HG02938 (cell line): Measurements from ENCODE around the gene TAOK1.
"Not testable (repeated sequence)": the region's sequence is repeated elsewhere in the genome, so short reads cannot be mapped to it uniquely, and the experiment has no call there.

ENCODE experiments used
- ATAC-seq: cut with Tn5 transposase; IDR thresholded peaks from one replicate; pipeline ENCODE4 v1.9.1; 2021; ENCODE audit warnings: mild to moderate bottlenecking, moderate library complexity; ENCODE audit not compliant: unreplicated experiment

TAOK1 gene

DNA sequence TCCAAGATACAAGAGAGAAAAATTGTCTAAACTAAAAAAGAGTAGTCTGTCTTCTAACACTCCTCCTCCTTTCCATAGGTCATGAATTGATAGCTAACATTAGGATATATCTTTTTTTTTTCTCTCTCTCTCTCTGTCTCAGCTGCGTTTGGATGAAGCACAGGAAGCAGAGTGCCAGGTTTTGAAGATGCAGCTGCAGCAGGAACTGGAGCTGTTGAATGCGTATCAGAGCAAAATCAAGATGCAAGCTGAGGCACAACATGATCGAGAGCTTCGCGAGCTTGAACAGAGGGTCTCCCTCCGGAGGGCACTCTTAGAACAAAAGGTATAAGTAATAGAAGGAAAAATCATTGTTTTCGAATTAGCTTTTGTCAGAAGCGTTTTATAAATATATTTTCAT lies 143.8 kb downstream of the TAOK1 start:
- no peak for ATAC-seq

DNA sequence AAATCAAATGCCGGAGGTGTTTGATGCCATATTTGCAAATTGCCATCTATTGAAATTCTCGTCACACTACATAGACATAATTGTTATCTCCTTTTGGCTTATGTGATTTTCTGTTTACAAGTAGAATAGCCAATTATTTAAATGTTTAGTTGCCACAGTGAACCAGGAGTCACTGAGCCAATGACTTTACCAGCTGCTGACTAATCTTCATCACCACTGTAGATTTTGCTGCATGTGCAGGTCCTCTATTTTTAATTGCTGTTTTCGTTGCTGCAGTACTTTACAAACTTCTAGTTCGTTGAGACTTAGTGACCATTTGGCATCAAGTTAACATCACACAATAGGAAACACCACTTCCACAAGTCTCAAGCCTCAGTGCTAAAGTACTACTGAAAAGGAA lies 153.9 kb downstream of the TAOK1 start:
- no peak for ATAC-seq

DNA sequence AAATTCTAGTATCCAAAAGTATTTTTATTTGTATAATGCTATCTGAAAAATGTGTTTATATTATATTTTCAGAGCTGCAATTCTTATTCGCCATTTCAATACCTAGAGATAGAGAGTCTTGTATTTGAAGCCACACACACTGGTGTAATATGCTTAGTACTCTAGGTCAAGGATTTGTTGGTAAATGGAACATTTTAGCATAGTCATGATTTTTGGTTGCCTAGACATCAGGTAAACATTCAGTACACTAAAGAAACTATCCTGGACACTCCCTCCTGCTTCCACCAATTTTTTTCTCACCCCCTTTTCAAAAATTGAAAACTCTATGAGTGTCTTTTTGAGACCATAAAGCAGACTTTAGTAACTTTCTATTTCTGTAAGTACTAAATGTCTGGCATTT lies 155.9 kb downstream of the TAOK1 start:
- no peak for ATAC-seq

DNA sequence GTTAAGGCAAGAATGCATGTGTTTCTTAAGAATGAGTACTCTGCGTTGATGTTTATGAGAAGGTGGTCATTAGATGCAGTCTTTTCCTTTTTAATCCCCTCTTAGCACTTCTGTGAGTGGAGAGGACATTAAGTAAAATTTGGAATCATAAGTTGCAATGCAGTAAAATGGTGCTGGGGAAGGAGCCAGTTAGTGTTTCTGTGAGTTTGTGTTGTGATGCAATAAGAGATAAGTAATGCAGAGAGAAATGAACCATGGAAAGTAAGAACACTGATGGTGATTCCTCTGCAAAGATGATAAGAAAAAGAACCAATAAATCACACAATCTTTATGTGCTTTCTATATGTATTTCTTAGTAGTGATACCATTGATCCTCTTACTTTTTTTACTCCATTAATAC lies 156.7 kb downstream of the TAOK1 start:
- ATAC-seq = no peak

DNA sequence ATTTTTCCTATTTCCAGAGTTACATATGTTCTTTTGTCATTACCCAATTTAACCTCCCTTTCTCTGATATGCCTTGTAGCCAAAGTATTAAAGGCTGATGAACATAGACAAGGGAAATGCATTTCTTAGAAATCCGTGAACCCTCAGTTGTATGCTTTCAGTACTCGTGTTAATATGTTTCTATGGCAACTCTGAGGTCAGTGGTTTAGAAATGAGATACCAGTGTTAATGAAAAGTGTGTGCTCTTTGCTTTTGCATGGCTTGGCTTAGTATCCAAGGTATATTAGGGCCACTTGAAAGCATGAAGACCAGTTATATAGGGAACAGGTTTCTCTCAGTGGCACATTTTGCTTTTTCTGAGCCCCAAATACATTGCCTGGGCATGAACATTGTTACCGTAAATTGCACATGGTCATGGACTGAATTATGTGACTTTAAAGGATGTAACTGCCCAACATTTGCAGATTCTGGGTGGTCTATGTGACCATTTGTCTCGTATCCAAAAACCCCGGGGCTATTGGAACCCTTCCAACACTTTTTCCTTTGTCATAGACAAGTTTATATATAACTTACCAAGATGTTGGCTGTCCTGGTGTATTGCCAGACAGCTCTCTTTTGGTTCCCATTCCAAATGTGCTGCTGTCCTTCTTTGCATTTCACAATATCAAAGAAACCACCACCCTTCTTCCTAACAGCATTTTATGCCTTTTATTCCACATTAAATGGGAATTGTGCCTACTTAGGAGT lies 159.2 kb downstream of the TAOK1 start:
- no peak for ATAC-seq

DNA sequence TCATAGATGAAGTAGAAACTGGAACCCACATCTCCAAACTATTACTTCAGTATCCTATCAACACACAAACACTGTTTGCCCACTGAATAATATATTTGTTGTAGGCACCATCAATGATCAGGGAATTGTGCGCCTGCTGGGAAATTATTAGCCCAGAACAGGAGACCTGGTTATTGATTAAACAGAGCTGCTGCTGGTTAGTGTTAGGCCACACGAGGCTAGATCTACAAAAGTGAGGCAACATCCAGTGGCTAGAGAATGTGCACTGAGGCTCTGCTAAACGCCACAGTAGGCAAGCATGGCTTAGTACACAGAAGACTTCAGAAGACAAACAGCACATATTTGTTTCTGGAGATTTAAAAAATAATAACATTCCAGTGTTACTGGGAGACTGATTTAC lies 165.7 kb downstream of the TAOK1 start:
- no peak for ATAC-seq

DNA sequence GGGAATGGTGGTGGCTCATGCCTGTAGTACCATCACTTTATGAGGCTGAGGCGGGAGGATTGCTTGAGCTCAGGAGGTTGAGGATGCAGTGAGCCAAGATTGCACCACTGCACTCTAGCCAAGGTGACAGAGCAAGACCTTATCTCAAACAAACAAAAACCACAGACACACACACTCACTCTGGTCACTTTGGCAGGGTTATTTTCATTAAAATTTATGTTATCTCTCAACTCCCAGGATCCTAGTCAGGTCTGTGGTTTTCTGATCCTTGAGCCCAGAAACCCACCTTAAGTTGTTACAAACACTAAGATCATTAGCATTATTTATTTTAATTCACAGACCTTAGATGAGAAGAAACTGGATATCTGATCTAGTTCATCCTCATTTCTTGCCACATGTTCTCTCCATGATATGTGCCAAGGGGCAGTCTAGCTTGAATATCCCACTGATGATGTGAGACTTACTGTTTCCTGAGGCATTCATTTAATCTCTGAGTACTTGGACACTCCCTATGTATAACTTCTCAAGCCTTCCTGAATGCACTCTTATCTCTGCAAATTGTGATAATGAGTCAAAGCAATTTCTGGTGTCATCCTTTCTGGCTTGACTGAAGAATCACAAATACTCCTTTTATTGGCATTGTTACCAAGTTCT lies 167.0 kb downstream of the TAOK1 start:
- ATAC-seq = no peak

DNA sequence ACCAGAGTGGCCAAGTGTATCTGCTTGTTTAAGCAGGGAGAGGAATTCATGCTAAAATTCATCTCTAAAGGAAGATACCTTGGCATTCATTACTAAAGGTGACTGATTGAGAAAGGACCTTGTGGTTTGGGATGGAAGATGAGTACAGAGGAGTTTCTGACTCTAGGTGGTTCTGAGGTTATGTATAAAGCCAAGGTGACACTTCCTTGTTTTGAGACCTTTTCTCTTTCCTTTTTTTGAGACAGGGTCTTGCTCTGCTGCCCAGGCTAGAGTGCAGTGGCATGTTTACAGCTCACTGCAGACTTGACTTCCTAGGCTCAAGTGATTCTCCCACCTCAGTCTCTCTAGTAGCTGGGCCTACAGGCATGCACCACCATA lies 167.6 kb downstream of the TAOK1 start:
- ATAC-seq = no peak

DNA sequence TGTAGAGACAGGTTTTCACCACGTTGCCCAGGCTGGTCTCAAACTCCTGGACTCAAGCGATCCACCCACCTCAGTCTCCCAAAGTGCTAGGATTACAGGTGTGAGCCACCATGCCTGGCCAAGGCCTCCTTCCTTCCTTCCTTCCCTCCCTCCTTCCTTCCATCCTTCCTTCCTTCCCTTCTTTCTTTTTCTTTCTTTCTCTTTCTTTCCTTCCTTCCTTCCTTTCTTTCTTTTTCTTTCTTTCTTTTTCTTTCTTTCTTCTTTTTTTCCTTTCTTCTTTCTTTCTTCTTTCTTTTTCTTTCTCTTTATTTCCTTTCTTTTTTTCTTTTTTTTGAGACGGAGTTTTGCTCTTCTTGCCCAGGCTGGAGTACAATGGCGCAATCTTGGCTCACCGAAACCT lies 168.0 kb downstream of the TAOK1 start:
- ATAC-seq = not testable (repeated sequence)

DNA sequence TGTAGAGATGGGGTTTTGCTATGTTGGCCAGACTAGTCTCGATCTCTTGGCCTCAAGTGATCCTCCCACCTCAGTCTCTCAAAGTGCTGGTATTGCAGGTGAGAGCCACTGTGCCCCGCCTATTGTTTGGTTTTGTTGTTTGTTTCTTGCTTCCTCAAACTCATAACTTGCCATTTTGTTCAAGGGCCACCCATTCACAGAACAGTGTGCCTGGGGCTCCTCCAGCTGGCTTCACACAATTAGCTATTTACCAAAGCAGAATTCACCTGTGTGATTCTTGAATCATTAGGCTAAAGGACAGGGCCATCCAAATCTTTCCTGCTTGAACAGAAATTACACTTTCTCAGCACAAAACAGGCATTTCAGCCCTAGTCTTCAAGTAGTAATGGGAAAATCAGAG lies 169.5 kb downstream of the TAOK1 start:
- no peak for ATAC-seq

DNA sequence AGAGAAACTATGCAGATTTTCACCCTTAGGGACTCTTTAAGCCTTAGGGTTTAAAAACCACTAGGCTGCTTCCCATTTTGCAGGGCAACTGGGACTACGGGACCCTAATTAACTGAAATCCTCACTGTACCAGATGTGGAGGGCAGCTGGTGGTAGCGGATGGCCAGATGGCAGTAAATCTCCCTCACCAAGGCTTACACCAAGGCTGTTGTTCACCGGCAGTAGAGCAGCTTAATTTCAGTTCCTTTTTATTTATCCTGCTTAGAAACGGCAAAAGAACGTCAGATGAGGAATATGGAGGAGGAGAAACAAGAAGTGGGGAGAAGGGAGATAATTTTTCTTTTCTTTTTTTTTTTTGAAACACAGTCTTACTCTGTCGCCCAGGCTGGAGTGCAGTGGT lies 170.2 kb downstream of the TAOK1 start:
- ATAC-seq = no peak

DNA sequence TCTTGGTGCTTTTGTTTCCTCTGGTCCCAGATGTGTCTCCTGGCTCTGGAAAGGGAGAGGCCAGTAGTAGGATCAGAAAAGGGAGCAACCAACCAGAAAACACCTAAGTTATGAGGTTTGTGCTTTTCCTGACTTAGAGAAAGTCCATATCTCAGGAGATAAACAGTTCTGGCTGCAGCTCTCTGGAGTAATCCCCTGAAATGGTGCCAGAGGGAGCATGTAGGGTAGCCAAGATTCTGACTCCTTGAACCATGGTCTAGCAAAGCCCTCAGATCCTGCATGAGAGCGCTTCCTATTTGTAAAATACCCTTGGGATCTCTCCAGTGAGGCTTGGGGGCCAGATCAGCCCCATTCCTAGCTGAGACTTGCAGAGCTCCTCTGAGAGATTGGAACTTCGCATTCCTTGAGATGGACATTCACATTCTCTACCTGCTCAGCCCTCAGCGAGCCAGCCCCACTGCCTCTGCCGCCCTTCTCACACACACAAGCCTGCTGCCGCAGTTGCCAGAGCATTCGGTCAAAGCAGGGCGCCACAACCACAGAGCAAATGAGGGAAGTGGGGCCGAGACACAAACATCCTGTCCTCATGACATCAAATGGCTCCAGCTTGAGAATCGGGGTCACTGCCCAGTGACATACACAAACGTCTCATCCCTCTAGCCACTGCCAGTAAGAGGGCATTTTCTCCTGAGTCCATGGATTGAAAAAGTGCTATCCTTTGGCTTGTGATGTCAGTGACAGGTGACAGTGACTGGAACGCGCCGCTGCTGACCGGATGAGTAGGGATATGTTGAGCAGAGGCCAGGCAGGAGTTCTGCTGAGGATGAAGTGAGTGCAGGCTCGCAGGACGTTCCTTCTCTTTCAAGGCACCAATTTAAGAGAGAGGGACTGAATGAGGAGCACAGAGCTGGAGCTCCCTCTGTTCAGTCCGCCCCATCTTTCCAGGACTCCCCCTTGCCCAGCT lies 171.7 kb downstream of the TAOK1 start:
- no peak for ATAC-seq

DNA sequence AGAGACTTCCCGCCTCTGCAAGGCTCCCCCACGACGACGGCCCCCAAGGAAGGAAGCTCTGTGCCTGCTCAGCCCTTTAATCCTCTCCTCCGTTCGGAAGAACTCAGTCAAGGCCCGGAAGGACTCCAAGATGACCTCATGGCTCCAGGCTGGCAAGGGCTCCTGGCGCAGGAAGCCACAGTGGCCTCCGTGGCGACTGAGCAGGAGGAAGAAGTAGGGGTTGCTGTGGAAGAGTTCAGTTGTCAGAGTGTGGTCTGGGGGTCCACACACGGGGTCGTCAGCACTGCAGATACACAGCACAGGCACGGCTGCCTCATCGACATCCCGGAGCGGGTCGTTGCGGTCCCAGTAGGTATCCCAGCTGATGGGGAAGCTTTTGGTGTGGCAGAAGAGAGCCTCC lies 172.5 kb downstream of the TAOK1 start:
- ATAC-seq = no peak

DNA sequence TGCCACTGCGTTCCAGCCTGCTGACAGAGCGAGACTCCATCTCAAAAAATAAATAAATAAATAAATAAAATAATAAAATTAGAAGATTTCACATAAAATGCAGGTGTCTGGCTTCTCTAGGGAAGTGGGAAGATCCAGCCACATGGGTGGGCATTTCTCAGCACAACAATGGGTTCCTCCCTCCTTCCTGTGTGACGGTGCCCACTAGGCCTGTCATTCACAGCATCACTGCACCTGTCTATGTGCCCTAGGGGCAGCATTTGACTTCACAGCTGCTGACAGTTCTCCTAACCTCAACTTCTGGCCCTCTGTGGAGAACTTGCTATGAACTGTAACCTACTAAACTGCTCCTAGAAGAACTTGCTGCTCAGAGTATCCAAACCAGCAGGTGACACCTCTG lies 173.7 kb downstream of the TAOK1 start:
- no peak for ATAC-seq

DNA sequence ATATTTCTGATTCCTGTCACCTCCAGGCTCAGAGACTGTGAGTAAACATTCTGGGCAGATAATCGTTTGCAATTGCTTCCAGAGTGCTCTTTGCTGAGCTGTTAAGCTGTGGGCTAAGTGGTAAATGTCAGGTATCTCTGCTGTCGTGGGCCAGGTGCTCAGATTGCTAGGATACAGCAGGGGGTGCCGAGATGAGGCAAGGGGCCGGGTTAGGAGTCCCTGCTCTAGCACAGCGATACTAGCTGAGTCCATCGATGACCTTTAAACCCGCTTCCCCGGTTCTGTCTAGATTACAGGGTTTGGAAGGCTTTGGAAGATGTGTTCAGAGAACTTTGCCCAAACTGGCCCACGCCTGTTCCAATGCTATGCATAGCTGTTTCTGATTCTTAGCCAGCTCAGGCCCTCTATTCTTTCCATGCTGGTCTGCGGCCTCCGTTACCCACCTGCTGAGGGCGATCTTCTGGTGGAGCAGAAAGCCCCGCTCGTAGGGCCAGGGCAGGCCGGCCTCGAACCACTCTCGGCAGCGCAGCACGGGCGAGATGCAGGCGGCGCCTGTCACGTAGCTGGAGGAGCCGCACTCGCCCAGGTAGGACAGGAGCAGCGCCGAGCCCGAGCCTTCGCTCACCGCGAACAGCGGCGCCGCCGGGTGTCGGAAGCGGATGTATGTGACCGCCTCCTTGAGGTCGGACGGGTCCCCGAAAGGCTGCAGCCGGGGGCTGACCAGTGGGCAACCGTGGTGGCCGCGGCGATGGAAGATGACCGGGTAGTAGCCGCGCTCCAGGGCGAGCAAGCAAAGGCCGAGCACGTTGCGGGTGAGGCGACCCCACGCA lies 175.7 kb downstream of the TAOK1 start:
- ATAC-seq = no peak

DNA sequence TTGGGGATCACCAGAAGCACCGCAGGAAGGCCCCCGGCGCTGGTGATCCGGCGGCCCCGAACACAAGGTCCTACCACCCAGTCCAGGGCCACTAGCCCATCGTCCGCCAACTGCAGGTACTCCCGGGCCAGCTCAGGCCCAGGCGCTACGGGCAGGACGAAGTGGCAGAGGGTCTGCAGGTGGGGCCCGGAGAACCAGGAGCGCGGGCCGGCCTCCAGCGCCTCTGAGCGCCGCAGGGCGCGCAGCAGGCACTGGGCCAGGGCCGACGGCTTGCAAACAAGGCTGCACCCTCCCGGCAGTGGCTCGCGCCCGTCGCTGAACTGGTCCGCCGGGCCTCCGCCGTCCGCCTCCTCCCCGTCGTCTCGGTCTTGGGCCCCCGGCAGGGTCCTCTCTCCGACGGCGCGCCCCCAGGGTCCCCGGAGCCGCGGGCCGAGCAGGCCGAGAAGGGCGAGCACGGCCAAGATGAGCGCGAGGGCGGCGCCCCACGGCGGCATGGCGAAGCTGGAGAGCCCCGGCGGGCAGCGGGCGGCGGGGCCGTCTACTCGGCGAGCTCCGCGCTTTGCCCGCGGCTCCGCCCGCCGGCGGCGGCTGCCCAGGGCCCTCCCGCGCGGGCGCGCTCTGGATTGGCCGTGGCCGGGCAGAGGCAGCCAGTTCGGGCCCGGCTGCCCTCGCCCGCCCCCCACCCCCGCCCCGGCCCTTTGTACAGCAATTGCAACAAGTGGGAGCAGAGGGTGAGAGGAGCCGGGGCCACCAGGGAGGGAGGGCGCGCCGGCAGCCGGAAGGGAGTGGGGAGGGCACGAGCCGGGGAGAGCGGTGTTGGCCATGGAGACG lies 176.5 kb downstream of the TAOK1 start, which contains the start of gene ABHD15:
Gene ABHD15, minus strand, starts transcription at position 565 of the 831 bp plus-strand sequence. Its CDS starts 71 bp downstream, at position 494.
- no peak for ATAC-seq

DNA sequence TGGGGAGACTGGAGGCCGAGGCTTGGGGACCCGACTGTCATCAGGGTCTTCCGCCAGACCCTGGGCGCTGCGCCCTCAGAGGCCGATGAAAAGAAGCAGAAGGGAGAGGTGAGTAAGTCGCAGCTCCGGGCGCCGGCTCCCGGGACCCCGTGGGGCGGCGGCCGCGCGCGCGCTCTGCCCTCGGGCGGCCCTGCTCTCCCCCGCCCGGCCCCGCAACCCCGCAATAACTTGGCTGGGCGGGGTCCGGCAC lies 177.1 kb downstream of the TAOK1 start:
- no peak for ATAC-seq

DNA sequence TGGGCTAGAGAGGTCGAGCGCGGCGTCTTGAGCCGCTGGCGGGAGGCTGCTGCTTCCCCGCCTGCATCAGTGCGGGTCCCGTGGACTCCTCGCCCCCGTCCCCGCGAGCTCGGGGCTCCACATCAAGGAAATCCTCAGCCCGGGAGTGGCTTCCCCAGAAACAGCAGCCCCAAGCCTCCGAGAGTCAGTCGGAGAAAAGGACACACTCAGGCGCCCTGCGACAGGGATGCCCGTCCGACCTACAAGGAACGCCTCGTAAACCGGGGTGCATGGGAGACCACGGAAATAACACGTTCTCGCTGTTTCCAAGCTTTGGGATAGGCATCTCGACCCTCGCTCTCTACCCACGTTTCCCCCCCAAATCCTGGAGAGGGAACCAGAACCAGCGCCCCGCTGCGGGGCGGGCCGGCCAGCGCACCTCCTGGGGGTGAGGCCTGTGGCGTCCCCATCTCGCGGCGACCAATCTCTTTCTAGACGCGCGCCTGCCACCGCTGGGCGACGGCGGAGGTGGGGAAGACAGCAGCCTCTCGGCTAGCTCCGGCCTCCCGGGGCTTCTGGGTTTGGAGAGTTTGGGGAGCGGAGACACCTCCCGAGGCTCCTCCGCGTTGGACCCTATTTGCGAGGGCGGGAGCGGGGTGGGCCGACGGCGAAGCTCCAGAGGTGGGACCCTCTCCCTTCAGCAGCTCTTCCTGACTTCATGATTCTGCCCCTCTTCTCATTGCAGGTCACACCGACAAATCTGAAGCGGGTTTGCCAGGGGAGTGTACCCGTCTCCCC lies 177.6 kb downstream of the TAOK1 start:
- no peak for ATAC-seq
